HepG2 (cell line): ENCODE results near the gene ZDHHC14. TPM values are rescaled to one million over a fixed set of nuclear protein-coding genes. Genes with fewer than 3 reads are reported as not detected.

Source experiments
- AGO1 ChIP-seq: fragments of 200-400 bp; formaldehyde crosslinking; IDR thresholded peaks from 2 replicates; pipeline ENCODE4 v1.6.1; 2017; ENCODE audit warnings: mild to moderate bottlenecking, low read depth, low read length, moderate library complexity; ENCODE audit not compliant: poor library complexity, severe bottlenecking
- AKAP8 ChIP-seq: sonication (generic); formaldehyde crosslinking; IDR thresholded peaks from 2 replicates; pipeline ENCODE4 v1.5.1; 2020; ENCODE audit warnings: mild to moderate bottlenecking, missing genetic modification reagents
- ATF3 ChIP-seq: sonication (generic); formaldehyde crosslinking; IDR thresholded peaks from 2 replicates; pipeline ENCODE4 v1.4.0; 2020; ENCODE audit warnings: missing genetic modification reagents
- ELF4 ChIP-seq: sonication (generic); formaldehyde crosslinking; IDR thresholded peaks from 2 replicates; pipeline ENCODE4 v1.5.0; 2020; ENCODE audit warnings: missing genetic modification reagents, mild to moderate bottlenecking, moderate library complexity, borderline replicate concordance
- HHEX ChIP-seq: IDR thresholded peaks from 2 replicates; pipeline ENCODE4 v1.6.1; 2016; ENCODE audit warnings: control low read depth
- LRRFIP1 ChIP-seq: sonication (generic); formaldehyde crosslinking; conservative IDR thresholded peaks from 2 replicates; pipeline ENCODE4 v1.4.0; 2020; ENCODE audit warnings: missing genetic modification reagents
- RFX5 ChIP-seq: IDR thresholded peaks from 2 replicates; pipeline ENCODE4 v1.6.1; 2011; ENCODE audit warnings: low read depth, low read length, improper control_type of control experiment
- SIN3A ChIP-seq: IDR thresholded peaks from 2 replicates; pipeline ENCODE4 v1.6.1; 2011; ENCODE audit warnings: low read depth, mild to moderate bottlenecking, control low read depth, low read length, borderline replicate concordance
- ZFP41 ChIP-seq: sonication (generic); formaldehyde crosslinking; IDR thresholded peaks from 2 replicates; pipeline ENCODE4 v1.4.0; 2020; ENCODE audit warnings: mild to moderate bottlenecking, missing genetic modification reagents, borderline replicate concordance
- ZNF10 ChIP-seq: sonication (generic); formaldehyde crosslinking; IDR thresholded peaks from 2 replicates; pipeline ENCODE4 v1.4.0; 2020; ENCODE audit warnings: mild to moderate bottlenecking, low read depth, missing genetic modification reagents, borderline replicate concordance
- ZNF230 ChIP-seq: sonication (generic); formaldehyde crosslinking; IDR thresholded peaks from 2 replicates; pipeline ENCODE4 v1.4.0; 2020; ENCODE audit warnings: mild to moderate bottlenecking, missing genetic modification reagents
- ZNF569 ChIP-seq: sonication (generic); formaldehyde crosslinking; IDR thresholded peaks from 2 replicates; pipeline ENCODE4 v1.5.0; 2020; ENCODE audit warnings: mild to moderate bottlenecking, missing genetic modification reagents, moderate library complexity, borderline replicate concordance
- ZNF572 ChIP-seq: sonication (generic); formaldehyde crosslinking; IDR thresholded peaks from 2 replicates; pipeline ENCODE4 v1.5.1; 2020; ENCODE audit warnings: mild to moderate bottlenecking, missing genetic modification reagents
- ZNF790 ChIP-seq: sonication (generic); formaldehyde crosslinking; IDR thresholded peaks from 2 replicates; pipeline ENCODE4 v1.8.0; 2022; ENCODE audit warnings: missing genetic modification reagents, mild to moderate bottlenecking, borderline replicate concordance
- polyA plus RNA-seq, 8 experiments: library from polyadenylated mRNA; depleted of rRNA in 3 of 8; stranded (reverse) in 7 of 8; unstranded in 1 of 8; fragments of >200 nt; fragmentation: Illumina TruSeq in 4 of 8; extraction: Trizol in 4 of 8; gene quantifications; 2 replicates each; pipeline versions ENCODE4 v1.2.1 to v1.2.3, GENCODE V29; 2011 to 2016; ENCODE audit warnings: low read depth in 4 of 8, missing spikeins in 1 of 8, mixed read lengths in 1 of 8; ENCODE audit not compliant: insufficient read depth in 1 of 8
- total RNA-seq, 5 experiments: library from RNA; depleted of rRNA; stranded (reverse); fragments of >200 nt; fragmentation: Illumina TruSeq; extraction: Trizol; gene quantifications; 2 replicates each; pipeline ENCODE4 v1.2.3, GENCODE V29; 2016; ENCODE audit warnings: low read depth in 1 of 5
- TF ChIP-seq, protein P1 (sequence below): sonication (generic); formaldehyde crosslinking; IDR thresholded peaks from 2 replicates; pipeline ENCODE4 v1.9.0; 2022; ENCODE audit warnings: missing genetic modification reagents, mild to moderate bottlenecking, borderline replicate concordance
- TF ChIP-seq, protein P2 (sequence below): sonication (generic); formaldehyde crosslinking; IDR thresholded peaks from 2 replicates; pipeline ENCODE4 v1.4.0; 2020; ENCODE audit warnings: missing genetic modification reagents
- TF ChIP-seq, protein P3 (sequence below): sonication (generic); formaldehyde crosslinking; IDR thresholded peaks from 2 replicates; pipeline ENCODE4 v1.4.0; 2020; ENCODE audit warnings: missing genetic modification reagents

Gene ZDHHC14
- total and polyA plus RNA-seq, 2 of the 13 experiments (the other 11 are each of a cell fraction or from before 2014, with no cell fraction given): 3.7 to 9.5 TPM

DNA sequence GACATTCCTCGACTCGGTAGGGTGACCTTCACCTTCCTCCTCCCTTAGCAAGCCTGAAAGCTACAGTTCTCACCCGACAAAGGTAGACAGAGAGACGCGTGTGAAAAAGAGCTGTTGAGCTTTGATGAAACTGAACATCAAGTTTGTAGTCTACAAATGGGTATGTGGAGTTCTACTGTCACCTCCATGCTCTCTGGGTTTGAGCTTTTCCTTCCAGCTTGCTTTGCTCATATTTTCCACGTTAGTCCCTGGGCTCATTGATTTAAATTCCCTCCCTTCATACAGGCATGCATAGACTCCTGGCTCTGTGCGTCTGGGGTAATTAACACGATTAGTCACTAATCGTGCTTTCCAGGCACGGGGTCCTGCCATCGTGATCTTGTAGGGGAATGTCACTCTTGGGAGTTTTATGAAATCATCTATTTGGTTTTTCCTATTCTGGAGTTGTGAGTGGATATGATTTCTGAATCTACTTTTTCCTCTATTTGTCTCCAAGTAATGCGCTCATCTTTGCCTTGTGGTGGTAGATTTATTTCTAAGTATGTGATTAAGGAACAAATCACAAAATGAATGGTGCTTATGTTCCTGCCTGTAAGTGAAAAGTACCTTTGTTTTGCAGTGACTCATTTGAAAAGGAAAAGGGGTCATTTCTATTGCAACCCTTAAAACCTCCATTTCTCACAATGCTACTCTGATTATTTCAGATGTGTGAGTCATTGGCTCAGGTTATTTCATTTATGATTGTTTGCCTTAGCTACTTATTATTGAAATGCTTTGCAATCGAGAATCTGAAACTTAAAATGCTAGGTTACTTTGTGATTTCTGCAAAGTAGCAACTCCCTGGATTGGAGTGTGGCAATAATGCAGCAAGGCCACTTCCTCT, 154.6 kb downstream of the ZDHHC14 start (continued):
- TF ChIP-seq ELF4 (CRISPR knock-in tag) (no peak), SIN3A (no peak), ZNF790 (CRISPR knock-in tag) (no peak), ZNF230 (no peak), AGO1 (no peak), ZNF10 (no peak), ATF3 (no peak), AKAP8 (CRISPR knock-in tag) (no peak), HHEX (CRISPR knock-in tag) (no peak), LRRFIP1 (no peak), RFX5 (no peak), ZNF569 (no peak), ZFP41 (CRISPR knock-in tag) (no peak), ZNF572 (no peak)
- TF ChIP-seq, protein P1, sequence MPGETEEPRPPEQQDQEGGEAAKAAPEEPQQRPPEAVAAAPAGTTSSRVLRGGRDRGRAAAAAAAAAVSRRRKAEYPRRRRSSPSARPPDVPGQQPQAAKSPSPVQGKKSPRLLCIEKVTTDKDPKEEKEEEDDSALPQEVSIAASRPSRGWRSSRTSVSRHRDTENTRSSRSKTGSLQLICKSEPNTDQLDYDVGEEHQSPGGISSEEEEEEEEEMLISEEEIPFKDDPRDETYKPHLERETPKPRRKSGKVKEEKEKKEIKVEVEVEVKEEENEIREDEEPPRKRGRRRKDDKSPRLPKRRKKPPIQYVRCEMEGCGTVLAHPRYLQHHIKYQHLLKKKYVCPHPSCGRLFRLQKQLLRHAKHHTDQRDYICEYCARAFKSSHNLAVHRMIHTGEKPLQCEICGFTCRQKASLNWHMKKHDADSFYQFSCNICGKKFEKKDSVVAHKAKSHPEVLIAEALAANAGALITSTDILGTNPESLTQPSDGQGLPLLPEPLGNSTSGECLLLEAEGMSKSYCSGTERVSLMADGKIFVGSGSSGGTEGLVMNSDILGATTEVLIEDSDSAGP: no peak
- TF ChIP-seq, protein P2, sequence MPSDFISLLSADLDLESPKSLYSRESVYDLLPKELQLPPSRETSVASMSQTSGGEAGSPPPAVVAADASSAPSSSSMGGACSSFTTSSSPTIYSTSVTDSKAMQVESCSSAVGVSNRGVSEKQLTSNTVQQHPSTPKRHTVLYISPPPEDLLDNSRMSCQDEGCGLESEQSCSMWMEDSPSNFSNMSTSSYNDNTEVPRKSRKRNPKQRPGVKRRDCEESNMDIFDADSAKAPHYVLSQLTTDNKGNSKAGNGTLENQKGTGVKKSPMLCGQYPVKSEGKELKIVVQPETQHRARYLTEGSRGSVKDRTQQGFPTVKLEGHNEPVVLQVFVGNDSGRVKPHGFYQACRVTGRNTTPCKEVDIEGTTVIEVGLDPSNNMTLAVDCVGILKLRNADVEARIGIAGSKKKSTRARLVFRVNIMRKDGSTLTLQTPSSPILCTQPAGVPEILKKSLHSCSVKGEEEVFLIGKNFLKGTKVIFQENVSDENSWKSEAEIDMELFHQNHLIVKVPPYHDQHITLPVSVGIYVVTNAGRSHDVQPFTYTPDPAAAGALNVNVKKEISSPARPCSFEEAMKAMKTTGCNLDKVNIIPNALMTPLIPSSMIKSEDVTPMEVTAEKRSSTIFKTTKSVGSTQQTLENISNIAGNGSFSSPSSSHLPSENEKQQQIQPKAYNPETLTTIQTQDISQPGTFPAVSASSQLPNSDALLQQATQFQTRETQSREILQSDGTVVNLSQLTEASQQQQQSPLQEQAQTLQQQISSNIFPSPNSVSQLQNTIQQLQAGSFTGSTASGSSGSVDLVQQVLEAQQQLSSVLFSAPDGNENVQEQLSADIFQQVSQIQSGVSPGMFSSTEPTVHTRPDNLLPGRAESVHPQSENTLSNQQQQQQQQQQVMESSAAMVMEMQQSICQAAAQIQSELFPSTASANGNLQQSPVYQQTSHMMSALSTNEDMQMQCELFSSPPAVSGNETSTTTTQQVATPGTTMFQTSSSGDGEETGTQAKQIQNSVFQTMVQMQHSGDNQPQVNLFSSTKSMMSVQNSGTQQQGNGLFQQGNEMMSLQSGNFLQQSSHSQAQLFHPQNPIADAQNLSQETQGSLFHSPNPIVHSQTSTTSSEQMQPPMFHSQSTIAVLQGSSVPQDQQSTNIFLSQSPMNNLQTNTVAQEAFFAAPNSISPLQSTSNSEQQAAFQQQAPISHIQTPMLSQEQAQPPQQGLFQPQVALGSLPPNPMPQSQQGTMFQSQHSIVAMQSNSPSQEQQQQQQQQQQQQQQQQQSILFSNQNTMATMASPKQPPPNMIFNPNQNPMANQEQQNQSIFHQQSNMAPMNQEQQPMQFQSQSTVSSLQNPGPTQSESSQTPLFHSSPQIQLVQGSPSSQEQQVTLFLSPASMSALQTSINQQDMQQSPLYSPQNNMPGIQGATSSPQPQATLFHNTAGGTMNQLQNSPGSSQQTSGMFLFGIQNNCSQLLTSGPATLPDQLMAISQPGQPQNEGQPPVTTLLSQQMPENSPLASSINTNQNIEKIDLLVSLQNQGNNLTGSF (CRISPR knock-in tag): no peak
- TF ChIP-seq, protein P3, sequence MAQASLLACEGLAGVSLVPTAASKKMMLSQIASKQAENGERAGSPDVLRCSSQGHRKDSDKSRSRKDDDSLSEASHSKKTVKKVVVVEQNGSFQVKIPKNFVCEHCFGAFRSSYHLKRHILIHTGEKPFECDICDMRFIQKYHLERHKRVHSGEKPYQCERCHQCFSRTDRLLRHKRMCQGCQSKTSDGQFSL (CRISPR knock-in tag): no peak
